ENCODE data around the gene LCTL.
"Not testable (repeated sequence)": the region's sequence is repeated elsewhere in the genome, so short reads cannot be mapped to it uniquely, and the experiment has no call there.

The LCTL gene

GRCh38 chr15:66563566-66564110 lies 2.2 kb downstream of the LCTL start:
- DNase-seq = no peak

- DNase-seq = no peak
Measured at GRCh38 chr15:66563126-66563525, 2.7 kb downstream of the LCTL start.

- no peak for DNase-seq
Measured at GRCh38 chr15:66560856-66561525, 4.8 kb downstream of the LCTL start.

GRCh38 chr15:66558271-66558670 lies 7.5 kb downstream of the LCTL start:
- no peak for DNase-seq

GRCh38 chr15:66555685-66556084 lies 10.1 kb downstream of the LCTL start:
- no peak for DNase-seq

GRCh38 chr15:66545255-66545654 lies 20.5 kb downstream of the LCTL start:
- DNase-seq = no peak

- no peak for DNase-seq
Measured at GRCh38 chr15:66542896-66543295, 22.9 kb downstream of the LCTL start.

- no peak for DNase-seq
Measured at GRCh38 chr15:66535056-66535455, 30.7 kb downstream of the LCTL start.

GRCh38 chr15:66524838-66525237 lies 41.0 kb downstream of the LCTL start:
- DNase-seq = no peak

GRCh38 chr15:66523926-66524325 lies 41.9 kb downstream of the LCTL start:
- no peak for DNase-seq

GRCh38 chr15:66515901-66516322 lies 49.9 kb downstream of the LCTL start:
- DNase-seq = no peak

GRCh38 chr15:66514586-66514985 lies 51.2 kb downstream of the LCTL start:
- no peak for DNase-seq

- DNase-seq = no peak
Measured at GRCh38 chr15:66508293-66508883, 57.4 kb downstream of the LCTL start.

GRCh38 chr15:66505818-66506217 lies 60.0 kb downstream of the LCTL start:
- no peak for DNase-seq

GRCh38 chr15:66505430-66505811 lies 60.4 kb downstream of the LCTL start:
- no peak for DNase-seq

GRCh38 chr15:66504563-66505429 lies 61.0 kb downstream of the LCTL start, which contains the start of the genes RPL4 and ZWILCH:
RPL4 (minus strand) TSS chr15:66504855; CDS start chr15:66504790, 65 bp downstream.
ZWILCH (plus strand) TSS chr15:66505326; CDS start chr15:66505339, 13 bp downstream.
- DNase-seq = peak; percentile 84

- no peak for DNase-seq
Measured at GRCh38 chr15:66503780-66504562, 61.8 kb downstream of the LCTL start.

- not testable (repeated sequence) for DNase-seq
Measured at GRCh38 chr15:66503041-66503648, 62.7 kb downstream of the LCTL start.

GRCh38 chr15:66502491-66502890 lies 63.3 kb downstream of the LCTL start:
- no peak for DNase-seq

GRCh38 chr15:66500346-66500745 lies 65.5 kb downstream of the LCTL start:
- DNase-seq = not testable (repeated sequence)

GRCh38 chr15:66498501-66499386 lies 67.1 kb downstream of the LCTL start:
- no peak for DNase-seq
